ENCODE data around the gene ANKRD9.

The ANKRD9 gene

GRCh38 chr14:102512793-102513300, 3.3 kb upstream of the ANKRD9 start:
- no peak for DNase-seq

GRCh38 chr14:102511538-102511937, 2.0 kb upstream of the ANKRD9 start:
- no peak for DNase-seq

- no peak for DNase-seq
These were observed 1.3 kb upstream of the ANKRD9 start for GRCh38 chr14:102510616-102511520.

GRCh38 chr14:102508774-102509745, 516 bp downstream of the ANKRD9 start:
- no peak for DNase-seq

- DNase-seq, result no peak
These were observed 1.2 kb downstream of the ANKRD9 start for GRCh38 chr14:102508410-102508773.

- no peak for DNase-seq
These were observed 1.7 kb downstream of the ANKRD9 start for GRCh38 chr14:102507857-102508312.

- DNase-seq, result no peak
These were observed 2.3 kb downstream of the ANKRD9 start for GRCh38 chr14:102507081-102507856.

GRCh38 chr14:102506626-102506925, 3.0 kb downstream of the ANKRD9 start:
- no peak for DNase-seq

GRCh38 chr14:102505775-102506625, 3.6 kb downstream of the ANKRD9 start:
- DNase-seq, result no peak

- DNase-seq, result no peak
These were observed 4.5 kb downstream of the ANKRD9 start for GRCh38 chr14:102505000-102505619.

GRCh38 chr14:102504328-102504999, 5.1 kb downstream of the ANKRD9 start:
- DNase-seq, result no peak

- no peak for DNase-seq
These were observed 5.8 kb downstream of the ANKRD9 start for GRCh38 chr14:102503641-102504327.

GRCh38 chr14:102502571-102502970, 7.0 kb downstream of the ANKRD9 start:
- no peak for DNase-seq

- DNase-seq, result no peak
These were observed 7.7 kb downstream of the ANKRD9 start for GRCh38 chr14:102501751-102502315.

GRCh38 chr14:102500713-102501112, 8.9 kb downstream of the ANKRD9 start:
- DNase-seq, result no peak

GRCh38 chr14:102500158-102500662, 9.4 kb downstream of the ANKRD9 start:
- DNase-seq, result peak; percentile 73

GRCh38 chr14:102499401-102500157, 10.0 kb downstream of the ANKRD9 start:
- DNase-seq, result no peak

- no peak for DNase-seq
These were observed 10.8 kb downstream of the ANKRD9 start for GRCh38 chr14:102498678-102499265.
